NCI-H526 (cell line): Measurements from ENCODE around the gene GAS2L2.
A peak's percentile ranks its signal among the peaks of the same experiment; 100 is the strongest.

Experiments
- DNase-seq, 2 experiments: peaks; one replicate each; lab custom pipeline; 2025; lab: John Stamatoyannopoulos, UW

The GAS2L2 gene

DNA sequence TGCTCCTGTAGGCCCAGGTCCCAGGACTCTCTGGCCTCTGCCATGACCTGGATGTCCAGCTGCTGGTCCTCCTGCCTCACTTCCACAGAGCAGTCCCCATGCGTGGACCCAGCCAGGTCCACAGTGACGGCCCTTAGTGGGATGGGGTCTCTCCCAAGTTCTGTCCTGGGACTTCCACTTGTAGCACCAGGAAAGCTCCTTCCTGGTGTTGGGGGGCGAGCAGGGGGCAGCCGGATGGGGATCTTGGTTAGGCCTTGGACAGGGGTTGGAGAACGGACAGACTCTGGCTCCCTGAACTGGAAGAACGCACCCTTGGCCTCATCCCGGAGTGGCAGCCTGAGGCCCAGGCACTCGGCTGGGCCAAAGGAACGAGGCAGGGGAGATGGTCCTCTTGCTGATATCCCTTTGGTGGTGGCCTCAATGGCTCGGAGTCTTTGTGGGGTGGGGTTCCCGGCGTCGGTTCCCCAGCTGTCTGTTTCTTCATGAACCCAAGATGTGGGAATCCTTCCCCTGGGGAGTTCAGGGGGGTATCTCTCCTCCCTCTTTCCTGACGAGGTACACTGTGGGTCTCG is 7.2 kb downstream of the GAS2L2 start:
- DNase-seq, result no peak

DNA sequence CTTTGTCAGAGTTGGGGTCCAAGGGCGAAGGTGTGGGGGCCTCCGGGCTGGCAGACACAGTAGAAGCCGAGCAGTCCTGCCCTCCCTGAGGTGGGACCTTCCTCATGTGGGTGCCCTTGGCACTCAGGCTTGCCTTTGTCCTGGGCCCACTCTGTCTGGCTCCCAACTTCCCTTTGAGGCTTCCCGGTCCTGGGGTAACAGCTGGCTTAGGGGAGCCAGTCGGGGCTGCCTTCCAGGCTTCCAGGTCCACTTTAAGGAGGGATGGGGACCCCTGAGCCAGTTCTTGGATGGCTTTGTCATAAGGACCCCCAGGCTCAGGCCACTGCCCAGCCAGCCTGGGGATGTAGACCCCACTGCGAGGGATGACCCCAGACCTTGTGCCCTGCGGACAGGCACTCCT is 7.8 kb downstream of the GAS2L2 start:
- DNase-seq, result no peak

DNA sequence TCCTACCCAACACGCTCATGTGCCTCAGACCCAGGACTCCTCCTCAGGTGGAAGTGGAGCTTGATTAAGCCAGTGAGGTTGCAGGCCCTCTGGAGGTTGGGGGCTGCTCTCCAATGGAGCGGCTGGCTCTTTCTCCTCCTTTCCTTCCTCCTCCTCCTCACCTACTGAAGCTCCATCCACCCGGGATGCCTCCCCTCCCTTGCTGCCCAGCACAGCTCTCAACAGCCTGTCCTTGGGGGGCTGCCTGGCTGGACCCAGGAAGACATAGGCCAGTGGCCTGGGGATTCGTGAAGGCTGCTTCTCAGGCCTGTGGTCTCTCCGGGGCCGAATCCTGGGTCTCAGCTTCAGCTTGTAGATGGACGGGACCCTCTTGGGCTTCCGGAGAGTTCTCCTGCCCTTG is 8.2 kb downstream of the GAS2L2 start:
- DNase-seq, result no peak

DNA sequence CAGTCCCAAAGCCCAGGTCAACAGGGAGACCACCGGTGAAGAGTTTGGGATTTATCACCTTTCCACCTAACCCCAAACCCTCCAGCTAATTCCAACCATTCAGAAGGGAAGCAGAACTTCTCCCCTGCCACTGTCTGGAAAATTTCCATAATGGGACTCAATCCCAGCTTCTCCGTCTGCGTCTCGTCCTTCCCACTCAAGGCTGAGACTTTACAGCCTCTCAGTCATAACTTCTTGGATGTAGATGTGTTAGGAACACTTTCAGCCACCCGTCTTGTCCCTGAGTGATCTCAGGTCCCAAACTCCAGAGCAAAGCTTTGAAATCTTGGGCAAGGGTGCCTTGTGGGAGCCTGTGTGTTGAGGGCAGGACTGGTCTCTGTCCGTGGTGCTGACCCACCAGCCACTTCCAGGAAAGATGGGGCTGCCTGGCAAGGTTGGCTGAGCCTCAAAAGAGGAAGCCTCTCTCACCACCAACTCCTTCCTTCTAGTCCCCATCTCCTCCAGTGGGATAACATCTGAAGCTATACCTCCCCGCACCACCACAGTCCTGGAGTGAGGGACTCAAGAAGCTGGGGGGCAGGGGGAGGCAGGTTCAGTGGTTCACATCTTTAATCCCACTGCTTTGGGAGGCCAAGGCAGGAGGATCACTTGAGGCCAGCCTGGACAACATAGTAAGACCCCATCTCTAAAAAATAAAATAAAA is 9.3 kb downstream of the GAS2L2 start:
- no peak for DNase-seq

DNA sequence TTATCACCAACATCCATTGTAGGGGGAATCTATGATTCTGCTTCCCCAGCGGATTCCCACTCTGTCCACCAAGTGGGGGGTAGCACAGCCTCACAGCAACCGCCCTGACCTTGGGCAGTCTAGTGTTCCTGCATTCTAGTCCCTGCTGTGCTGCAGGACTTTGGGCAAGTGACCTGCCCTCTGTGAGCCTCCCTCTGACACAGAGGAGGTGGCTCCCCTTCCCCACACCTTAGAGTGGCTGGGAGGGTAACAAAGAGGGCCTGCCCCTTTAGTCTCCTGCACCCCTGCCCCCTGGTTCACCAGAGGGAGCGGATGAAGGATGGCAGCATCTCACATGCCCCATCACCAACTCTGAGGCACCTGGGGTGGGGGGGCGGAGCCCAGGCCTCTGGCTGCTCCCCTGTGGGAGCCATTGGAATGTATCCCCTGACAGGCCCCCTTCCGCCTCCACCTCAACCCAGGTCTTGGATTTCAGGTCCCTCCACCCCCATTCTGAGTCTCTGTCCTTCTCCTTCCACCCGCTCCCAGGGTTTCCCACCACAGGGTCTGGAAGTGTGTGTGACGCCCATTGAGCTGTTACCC is 10.1 kb downstream of the GAS2L2 start:
- DNase-seq, result no peak

DNA sequence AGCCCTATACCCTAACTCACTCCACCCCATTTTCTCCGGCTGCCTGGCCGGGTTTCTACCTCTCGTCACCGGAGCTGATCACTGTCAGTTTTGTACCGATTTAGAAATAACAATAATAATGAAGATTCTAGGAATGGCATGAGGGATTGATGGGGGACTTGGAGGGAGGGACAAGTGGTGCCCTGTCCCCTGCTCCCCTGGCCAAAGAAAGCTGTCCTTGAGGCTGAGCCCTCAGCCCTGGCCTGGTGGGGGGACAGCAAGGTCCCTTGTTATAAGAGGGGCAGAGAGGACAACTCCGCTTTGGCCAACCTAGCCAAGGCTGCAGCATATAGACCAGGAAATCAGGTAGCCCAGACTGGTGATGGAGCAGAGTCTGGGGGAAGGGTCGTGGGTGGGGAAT is 10.5 kb downstream of the GAS2L2 start:
- DNase-seq, result no peak

DNA sequence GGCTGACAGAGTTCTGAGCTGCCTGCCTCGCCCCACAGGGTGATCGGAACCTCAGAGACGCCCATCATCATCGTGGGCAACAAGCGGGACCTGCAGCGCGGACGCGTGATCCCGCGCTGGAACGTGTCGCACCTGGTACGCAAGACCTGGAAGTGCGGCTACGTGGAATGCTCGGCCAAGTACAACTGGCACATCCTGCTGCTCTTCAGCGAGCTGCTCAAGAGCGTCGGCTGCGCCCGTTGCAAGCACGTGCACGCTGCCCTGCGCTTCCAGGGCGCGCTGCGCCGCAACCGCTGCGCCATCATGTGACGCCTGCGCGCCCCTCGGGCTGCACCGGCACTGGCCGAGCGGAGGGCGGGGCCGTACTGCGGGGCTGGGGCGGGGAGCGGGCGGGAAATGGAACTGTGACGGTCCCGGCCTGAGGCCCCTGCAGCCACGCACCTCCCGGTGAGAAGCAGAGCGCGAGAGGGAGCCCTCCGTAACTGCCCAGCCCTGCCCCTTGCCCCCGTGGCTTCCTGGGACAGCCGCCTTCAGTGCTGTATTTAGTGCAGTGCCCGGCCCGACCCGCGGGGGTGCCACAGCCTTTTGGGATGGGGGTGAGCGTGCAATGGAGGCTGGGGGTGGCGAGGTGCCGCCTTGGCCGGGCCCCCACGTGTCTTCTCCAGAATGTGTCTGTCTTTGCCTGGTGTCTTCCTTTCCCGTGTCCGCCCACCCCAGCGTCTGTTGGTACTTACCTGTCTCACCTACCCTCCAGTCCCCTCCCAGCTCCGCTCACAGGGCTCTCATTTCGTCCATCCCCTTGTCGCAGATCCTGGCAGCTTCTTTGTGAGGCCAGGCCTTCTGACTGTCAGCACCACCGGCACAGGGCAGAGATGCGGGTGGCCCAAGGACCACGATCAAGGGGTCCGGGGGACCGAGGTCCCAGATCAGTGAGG is 11.8 kb downstream of the GAS2L2 start:
- peak; percentile 42 to 84 for DNase-seq

DNA sequence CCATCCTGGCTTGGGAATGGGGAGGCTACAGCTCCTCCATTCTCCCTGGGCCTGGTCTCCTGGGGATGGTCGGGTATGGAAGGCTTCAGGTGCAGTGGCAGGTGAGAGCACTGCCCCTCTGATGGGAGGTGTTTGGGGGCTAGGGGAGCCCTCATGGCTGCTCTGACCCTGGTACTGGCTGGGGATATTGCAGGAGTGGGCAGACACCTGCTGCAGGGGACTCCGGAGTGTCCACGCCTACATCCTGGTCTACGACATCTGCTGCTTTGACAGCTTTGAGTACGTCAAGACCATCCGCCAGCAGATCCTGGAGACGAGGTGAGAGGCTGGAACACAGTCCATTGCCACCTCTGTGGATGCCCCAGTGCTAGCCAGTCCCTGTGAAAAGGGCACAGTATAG is 12.8 kb downstream of the GAS2L2 start:
- DNase-seq, result no peak

DNA sequence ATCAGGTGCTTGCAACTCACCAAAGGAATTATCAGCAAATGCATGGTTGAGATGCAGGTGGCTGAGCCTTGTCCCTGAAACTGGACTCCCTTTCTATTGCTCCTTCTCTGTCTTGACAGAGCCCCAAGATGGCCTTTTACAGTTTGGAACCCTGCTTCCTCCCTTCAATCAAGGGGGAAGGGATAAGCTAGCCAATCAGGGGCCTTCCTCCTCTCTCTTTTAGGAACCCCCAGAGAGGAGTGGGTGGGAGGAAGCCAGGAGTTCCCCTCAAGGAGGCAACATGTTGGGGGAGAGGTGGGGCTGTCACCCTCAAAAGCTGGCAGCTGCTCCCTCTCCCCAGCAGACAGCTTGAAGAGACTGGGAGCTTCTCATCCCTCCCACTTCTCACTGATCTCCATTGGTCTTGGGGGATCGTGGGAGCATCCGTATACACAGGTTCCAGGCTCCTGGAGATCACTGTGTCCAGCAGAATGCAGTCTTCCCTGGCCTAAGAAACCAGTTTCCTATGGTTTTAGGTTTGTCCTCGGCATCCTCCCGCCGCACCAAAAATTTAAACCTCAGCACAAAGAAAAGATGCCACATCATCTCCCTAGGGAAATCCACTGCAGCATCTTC is 14.4 kb downstream of the GAS2L2 start:
- DNase-seq, result no peak

DNA sequence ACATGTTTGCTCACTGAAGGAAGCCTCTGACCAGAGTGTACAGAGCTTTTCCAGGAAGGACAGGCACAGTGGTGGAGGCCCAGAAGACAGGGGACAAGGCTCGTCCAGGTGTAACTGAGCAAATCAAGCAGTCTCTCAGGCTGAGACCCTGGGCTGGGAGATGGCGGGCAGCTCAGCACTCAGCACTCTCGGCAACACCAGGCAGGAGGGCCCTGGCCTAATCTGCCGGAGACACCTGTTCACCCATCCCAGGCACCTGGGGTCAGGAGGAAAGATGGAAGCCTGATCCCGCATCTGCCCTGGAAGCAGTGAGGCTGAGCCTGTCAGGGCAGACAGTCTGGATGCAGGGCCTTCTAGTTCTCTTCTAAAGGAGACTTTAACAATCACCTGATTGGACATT is 16.8 kb downstream of the GAS2L2 start:
- DNase-seq, result no peak

DNA sequence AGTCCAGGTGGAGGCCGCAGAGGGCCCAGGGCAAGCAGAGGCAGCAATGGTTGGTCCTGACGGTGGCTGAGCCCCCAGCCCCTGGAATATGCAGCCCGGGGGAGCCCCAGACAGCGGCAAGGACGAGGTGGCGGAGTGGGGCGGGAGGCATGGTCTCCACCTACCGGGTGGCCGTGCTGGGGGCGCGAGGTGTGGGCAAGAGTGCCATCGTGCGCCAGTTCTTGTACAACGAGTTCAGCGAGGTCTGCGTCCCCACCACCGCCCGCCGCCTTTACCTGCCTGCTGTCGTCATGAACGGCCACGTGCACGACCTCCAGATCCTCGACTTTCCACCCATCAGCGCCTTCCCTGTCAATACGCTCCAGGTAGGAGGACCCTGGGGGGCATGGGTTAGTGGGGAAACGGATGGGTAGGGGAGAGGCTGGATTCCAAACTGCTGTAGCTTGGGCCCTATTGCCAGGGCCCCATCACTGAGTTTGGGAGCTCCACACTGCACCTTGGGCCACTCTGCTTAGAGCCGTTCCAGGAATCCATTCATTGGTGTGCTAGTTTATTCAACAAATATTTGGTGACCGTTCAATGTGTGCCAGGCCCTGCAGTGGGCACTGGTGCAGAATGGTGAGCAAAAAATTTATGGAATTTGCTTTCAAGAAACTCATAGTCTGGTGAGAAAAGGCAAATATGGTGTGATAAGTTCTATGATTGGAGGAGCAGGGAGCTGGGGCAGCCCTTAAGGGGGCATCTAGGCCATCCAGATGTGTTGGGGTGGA is 17.8 kb downstream of the GAS2L2 start:
- no peak for DNase-seq

DNA sequence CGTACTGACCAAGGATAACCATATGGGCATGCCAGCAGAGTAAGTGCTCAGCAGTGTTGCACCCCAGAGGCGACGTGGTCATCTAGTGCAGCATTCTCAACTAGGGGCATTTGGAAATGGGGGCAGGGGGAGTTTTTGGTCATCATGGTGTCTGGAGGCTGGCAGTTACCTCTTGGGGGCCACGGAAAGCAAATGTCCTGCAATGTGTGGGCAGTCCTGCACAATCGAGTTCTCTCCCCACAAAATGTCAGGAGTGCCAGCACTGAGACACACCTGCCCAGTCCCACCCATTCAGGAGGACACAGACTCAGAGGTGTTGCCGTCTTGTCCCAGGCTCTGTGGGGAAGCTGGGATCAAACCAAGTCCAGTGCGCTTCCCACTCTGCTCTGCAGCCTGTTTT is 18.6 kb downstream of the GAS2L2 start:
- no peak for DNase-seq

DNA sequence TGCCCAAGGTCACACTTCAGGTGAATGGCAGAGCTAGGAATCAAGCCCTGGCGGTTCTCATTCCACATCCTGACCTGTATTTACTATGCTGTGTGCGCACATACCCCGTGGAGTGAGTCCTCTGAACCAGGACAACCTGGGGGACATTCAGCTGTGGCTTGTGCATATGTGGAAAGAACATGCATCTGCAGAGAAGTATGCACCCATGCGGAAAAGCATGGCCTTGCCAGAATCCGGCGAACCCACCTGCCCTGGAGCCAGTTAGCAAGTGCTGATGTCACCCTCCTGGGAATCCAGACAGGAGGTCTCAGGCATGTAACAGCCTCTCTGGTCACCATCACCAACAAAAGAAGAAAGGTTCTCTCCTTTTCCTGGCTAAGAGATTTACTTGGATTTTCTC is 19.7 kb downstream of the GAS2L2 start:
- DNase-seq, result no peak

DNA sequence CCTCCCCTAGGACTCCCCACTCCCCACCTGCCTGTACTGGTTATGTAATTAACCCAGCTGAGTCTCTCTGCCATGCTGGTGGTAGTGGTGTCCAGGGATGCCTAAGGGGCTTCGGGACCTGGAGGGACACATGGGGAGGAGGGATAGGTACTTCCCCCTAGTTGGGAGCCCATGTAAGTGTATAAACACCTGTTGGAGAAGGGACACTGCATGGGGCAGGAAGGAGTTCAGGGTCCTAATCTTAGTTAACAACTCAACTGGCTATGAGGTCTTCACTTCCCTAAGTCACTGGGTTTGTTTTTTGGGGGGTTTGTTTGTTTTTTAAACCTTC is 20.3 kb downstream of the GAS2L2 start:
- no peak for DNase-seq

DNA sequence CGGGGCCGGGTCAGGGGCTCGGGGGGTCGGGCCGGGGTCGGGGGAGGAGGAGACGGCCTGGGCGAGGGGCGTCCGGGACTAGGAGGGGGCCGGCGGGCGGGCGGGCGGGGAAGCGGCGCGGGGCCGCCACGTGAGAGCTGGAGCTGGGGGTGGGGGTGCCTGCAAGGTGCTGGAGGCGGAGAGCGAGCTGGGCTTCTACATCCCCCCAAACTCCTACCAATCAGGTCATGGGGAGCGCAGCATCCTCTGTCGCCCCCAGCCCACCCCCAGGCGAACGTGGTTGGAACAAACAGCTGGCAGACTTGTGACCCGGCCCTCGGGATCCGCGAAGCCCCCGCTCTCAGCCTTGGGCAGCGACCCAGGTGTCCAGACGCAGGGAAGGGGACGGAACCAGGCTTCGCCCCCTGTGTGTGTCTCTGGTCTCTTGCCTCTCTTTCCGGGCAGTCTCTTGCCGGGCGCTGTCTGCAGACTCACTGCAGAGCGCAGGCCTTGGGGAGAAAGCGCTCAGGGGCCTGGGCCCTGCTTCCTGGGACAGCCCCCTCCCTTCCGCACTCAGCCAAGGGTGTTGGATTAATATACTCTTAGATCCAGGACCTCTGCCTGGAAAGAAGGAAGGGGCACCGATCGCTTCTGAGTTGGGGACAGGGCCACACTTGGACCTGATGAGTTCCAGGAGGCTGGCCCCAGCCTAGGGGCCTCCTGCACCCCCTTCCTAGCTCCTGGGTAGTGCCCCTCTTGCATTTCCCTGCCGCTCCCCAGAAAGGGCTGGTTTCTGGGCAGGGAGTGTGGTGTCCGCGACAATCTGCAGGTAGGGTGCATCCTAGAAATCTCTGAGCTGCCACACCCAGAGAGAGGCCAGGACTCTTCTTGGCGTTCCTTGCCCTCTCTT is 20.9 kb downstream of the GAS2L2 start:
- DNase-seq, result peak in 1 of 2 experiments; percentile 53

DNA sequence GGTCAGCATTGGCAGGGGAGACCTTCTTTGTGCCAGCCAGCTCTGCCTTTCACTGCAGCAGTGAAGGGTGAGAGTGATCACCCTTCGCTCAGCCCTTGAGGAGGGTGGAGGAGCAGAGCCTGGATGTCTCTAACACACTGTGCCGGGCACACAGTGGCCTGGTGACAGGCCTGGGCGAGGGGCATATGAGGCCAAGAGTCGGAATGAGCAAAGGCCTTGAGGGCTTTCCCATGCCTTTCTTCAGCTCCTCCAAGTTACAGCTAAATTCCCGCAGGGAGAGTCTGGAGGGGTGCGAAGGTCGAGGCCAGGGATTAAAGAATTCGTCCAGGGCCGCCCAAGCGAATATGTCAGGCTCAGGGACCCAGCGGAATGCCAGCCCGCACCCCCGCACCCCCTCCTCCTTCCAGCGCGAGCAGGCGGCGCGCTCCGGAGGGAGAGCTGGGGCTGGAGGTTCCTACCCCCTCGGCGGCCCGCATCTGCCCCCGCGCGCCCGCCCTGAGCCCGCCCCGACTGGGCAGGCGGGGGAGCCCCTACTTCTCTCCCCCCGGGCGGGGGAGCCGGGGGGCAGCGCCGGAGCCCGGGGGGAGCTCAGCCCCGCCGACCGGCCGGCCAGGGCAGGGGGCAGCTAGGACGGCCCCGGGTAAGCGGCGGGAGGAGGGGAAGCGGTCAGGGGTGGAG is 21.7 kb downstream of the GAS2L2 start, which contains the start of gene RASL10B:
Gene RASL10B, plus strand, starts transcription at position 401 of the 678 bp plus-strand sequence. CDS start 3,546 bp downstream, outside the sequence.
- peak in 1 of 2 experiments; percentile 69 for DNase-seq

DNA sequence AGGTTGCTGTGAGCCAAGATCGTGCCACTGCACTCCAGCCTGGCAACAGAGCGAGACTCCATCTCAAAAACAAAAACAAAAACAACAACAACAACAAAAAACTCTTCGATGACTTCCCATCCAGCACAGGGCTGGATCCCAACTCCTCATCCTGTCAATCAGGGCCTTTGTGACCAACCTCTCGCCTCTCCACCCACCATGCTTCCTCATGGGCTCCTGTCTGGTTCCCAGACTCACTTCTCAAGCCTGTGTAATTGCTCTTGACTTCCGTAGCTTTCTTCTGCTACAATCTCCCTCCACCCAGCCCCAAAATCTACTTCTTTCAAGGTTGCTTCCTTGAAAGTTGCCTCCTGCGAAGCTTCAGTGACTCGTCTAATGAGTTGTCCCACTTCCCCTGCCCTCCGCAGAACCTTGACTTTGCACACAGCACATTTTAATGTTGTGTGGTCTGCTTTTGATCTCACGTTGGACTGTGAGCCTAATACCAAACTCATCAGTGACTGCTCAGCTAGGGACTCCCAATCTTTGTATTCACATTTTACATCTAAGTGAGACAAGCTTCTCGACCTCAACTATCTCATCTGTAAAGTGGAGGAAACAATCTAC is 22.5 kb downstream of the GAS2L2 start:
- DNase-seq, result no peak

DNA sequence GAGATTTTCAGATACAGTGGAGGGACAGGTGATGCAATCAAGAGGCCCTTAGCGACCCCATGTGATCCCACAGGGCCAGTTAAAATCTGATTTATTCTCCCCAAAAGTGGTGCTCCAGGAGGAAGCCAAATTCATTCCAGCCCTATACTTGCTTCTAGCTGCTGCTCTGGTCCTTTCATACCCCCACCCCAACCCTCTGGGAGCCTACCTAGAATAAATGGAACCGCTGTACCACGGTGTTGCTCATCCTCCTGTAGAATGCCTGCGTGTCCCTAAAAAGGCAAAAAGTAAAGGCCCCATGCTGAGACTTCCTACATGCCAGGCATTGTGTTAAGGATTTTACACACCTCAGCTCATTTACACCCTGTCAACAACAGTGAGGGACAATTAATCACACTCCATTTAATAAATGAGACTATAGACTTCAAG is 23.6 kb downstream of the GAS2L2 start:
- no peak for DNase-seq

DNA sequence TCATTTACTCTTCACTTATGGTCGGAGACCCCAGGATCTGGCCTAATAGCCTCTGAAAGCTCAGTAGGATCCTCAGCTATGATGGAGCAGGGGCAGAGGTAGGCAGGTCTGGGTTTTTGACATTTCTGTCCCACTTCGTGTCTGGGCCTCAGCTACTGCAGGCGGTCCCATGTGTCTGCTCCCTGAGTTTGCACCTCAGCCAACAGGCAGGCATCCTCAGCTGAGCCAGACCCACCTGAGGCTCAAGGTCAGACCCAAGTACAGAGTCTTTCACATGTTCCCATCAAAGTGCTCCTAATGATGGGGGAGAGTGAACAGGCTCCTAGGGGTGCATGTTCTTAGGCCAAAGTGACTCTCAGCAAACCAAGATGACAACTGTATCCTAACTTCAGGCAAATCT is 24.5 kb downstream of the GAS2L2 start:
- DNase-seq, result no peak
